HPDE6-E6E7 (cell line): ENCODE results near the gene WDR73.

ENCODE experiments used
- DNase-seq: peaks from one replicate; pipeline ENCODE4 v3.0.0; 2011; ENCODE audit warnings: missing footprints; ENCODE audit errors: extremely low spot score

The WDR73 gene

DNA sequence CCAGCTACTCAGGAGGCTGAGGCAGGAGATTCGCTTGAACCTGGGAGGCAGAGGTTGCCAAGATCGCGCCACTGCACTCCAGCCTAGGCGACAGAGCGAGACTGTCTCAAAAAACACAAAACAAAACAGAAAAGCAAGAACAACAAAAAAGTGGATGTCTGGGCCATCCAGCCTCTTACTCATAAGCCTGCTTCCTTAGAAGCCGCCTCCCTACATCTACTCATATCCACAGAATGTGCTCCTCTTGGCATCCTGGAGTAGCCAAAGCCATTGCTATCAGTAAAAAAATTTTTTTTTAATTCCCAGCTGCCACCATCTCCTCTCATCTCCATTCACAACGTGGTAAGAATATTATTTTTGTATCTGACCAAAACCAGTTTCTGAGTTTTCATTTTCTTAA lies 42.5 kb downstream of the WDR73 start:
- DNase-seq: no peak

GRCh38 chr15:84609818-84610525 lies 44.1 kb downstream of the WDR73 start:
- DNase-seq: no peak

DNA sequence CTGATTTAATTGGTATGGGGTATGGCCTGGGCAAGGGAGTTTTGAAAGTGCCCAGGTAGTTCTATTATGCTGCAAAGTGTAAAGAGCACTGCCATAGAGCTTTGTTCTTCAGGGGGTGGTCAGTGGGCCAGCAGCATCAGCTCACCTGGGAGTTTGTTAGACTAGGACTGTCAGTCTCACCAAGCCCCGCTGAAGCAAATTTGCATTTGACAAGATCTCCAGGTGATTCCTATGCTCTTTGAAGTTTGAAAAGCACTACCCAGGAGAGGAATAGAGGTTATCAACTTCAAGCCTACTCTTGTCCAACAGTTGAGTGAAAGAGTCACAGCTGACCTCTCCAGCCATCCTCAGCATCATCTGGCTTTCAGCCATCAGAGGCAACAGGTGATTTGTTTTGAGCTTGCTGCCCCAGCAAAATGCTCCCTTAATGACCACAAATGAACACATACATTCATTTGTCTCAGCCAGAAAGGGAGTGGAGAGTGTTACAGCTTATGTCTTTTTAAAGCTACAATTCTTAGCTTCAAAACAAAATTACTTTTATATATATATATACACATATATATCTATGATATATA lies 45.3 kb downstream of the WDR73 start:
- DNase-seq: no peak

- DNase-seq: no peak
Measured at GRCh38 chr15:84606653-84607120, 47.4 kb downstream of the WDR73 start.

DNA sequence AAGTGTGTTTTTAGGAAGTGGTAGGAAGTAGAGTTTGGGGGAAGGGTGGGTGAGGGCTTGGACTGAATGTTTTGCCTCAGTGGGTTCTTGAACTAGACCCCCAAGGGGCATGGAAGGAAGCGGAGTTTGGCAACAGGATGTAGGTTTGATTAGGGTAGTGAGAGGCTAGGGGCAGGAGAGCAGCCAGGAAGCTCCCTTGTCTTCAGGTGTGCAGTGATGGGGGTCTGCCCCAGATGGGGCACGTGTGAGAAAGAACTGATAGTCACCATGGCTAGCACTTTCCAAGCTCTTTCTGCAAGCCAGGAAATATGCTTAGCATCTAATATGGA lies 48.6 kb downstream of the WDR73 start:
- DNase-seq: no peak

DNA sequence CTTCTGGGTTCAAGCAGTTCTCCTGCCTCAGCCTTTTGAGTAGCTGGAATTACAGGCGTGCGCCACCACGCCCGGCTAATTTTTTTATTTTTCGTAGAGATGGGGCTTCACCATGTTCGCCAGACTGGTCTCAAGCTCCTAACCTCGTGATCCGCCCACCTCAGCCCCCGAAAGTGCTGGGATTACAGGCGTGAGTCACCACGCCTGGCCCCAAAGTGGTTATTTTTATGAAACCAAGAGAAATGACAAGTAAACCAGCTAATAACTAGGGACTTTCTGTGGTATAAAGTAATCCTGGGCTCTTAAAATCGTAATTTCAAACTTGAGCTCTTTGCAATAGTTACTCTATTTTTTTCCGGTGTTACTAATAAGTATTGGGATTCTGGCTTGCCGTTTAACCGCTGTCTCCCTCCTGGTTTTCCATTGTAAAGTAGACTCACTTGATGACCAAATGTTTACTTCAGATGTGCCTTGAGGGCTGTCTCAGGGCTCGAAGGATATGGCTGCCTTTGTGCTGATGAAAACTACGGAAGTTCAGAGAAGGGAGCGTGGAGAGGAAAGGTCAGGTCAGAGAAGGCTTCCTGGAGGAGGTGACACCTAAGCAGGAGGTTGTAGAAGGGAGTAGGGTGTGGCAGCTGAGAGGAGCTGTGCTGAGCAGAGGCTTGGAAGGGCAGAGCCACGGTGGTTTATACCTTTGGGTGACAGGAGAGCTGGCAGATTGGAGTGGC lies 49.1 kb downstream of the WDR73 start:
- no peak for DNase-seq

DNA sequence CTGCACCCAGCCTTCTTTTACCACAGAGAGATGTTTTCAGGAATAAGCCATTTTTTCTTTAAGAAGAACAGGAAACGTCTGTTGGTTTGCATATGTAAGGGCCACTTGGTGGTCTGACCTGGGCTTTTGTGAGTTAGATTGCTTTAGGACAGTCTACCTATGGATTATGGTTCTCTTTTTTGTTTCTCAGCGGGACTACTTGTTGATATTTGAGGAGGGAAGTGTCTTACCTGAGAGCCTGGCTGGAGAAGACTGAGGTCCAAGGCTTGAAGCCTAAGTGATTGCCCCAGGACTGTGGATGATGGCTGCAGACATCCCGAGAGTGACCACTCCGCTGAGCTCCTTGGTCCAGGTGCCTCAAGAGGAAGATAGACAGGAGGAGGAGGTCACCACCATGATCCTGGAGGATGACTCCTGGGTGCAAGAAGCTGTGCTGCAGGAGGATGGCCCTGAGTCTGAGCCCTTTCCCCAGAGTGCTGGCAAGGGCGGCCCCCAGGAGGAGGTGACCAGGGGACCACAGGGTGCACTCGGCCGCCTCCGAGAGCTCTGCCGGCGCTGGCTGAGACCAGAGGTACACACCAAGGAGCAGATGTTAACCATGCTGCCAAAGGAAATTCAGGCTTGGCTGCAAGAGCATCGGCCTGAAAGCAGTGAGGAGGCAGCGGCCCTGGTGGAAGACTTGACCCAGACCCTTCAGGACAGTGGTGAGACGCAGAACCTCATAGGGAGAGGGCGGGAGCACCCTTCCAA lies 50.3 kb downstream of the WDR73 start:
- DNase-seq: no peak

DNA sequence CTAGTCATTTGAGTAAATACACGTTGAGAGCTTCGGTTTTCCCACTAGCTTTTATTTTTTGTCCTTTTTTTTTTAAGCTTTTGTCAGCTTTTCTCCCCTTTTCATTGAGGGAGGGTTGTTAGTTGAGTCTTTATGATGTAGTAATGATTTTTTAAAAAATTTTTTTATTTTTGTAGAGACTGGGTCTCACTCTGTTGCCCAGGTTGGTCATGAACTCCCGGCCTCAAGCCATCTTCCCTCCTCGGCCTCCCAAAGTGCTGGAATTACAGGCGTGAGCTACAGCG lies 52.6 kb downstream of the WDR73 start:
- no peak for DNase-seq

DNA sequence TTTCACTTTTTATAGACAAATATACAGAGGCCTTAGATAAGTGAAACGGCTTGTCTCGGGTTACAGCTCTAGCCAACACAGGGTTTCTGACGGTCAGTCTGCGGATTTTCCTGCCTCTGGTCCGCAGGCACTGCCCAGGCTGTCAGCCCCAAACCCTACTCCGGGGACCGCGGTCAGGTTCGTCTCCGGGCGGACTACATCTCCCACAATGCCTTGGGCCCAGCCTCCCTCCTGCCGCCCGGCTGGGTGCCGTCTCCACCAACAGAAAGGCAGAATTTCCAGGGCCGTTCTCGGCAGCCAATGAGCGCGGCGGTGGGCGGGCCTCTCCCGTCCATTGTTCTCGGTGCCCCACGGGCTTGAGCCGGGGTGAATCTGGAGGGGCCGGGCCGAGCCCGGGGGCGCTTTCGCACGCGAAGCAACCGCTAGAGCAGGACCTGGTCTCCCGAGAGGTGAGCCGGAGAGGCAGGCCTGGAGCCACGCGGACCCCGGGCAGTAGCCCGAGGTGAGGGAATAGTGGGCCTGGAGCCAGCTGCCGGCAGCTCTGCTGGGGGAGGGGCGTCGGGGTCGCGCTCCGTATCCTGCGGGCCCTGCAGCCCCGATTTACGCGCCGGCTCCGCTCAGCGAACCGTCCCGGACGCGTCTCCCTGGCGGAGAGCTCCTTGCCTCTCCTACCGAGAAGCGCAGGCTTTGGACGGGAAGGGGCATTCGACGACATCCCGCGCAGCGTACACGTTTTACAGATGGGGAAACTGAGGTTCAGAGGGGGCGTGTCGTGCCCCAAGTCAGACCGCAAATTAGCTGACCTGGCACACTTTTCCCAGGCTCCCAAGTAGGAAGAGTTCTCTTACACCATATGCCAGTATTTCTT lies 53.2 kb downstream of the WDR73 start, which contains the start of gene ZSCAN2:
Gene ZSCAN2, plus strand, starts transcription at position 323 of the 868 bp plus-strand sequence. CDS start 2,919 bp downstream, outside the sequence.
- DNase-seq: peak; percentile 99

GRCh38 chr15:84600331-84600686 lies 53.8 kb downstream of the WDR73 start:
- DNase-seq: peak; percentile 94

DNA sequence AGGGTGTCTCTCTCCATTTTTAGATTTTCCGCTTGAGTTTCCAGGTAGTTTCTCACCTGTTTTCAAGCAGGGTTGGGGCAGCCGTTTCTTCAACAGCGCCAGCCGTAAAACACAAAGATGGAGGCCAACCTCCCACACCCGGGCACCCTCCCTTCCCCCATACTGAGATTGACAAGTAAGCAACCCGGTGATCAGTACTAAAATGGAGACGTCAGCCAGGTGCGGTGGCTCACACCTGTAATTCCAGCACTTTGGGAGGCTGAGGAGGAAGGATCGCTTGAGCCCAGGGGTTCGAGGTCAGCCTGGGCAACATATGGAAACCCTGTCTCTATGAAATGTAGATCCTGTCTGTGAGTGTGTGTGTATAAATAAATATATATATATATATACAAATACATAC lies 54.2 kb downstream of the WDR73 start:
- no peak for DNase-seq

GRCh38 chr15:84598993-84599392 lies 55.1 kb downstream of the WDR73 start:
- DNase-seq: no peak

DNA sequence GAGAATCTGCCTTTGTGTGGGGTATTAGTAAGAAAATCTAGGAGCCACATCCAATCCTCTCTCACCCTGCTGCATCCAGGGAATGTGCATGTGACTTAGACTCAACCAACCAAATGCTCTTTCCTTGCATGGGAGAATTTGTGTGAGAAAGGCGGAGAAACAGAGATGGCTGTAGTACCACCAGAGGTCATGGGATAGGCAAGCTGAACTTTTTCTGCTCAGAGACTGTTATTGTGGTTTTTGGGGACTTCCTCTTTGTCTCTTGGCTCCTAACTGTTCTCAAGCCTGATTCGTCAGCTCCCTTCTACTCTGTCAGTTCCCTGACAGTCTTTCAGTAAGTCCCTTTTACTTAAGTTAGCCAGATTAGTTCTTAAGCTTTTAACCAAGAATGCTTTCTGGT lies 55.8 kb downstream of the WDR73 start:
- DNase-seq: no peak

GRCh38 chr15:84597296-84597695 lies 56.8 kb downstream of the WDR73 start:
- no peak for DNase-seq

- no peak for DNase-seq
Measured at GRCh38 chr15:84595660-84596059, 58.4 kb downstream of the WDR73 start.

GRCh38 chr15:84594617-84595290 lies 59.3 kb downstream of the WDR73 start:
- no peak for DNase-seq

DNA sequence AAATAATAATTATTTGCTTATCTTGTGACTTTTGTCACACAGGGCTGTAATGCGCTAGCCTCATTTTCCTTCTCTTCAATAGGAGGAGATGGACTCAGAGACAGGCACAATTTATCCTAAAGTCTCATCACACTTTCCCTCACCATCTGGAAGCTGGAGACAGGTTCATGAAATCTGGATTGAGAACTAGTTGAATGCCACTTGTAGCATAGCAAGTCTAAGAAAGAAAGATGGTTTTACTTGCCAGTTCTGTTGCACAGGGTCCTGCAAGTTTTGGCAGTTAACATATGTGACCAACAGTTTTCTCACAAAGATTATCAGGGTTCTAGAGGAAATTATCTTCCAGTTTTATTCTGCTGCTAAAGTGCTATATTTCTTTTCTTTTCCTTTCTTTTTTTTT lies 62.3 kb downstream of the WDR73 start:
- DNase-seq: no peak

- no peak for DNase-seq
Measured at GRCh38 chr15:84590406-84590805, 63.7 kb downstream of the WDR73 start.
